Activated naive CD8-positive, alpha-beta T cell treated with anti-CD3 and anti-CD28 coated beads, Interleukin-2, amount 50 U/mL, for 16 hours (primary cell): ENCODE results near the gene DNASE1L1.
A peak's percentile ranks its signal among the peaks of the same experiment; 100 is the strongest.
"Not testable (repeated sequence)": the region's sequence is repeated elsewhere in the genome, so short reads cannot be mapped to it uniquely, and the experiment has no call there.

Experiments used
- DNase-seq: peaks from one replicate; pipeline ENCODE4 v3.0.0-alpha.2; 2020; ENCODE audit warnings: low read depth, low spot score

DNASE1L1 gene

DNA sequence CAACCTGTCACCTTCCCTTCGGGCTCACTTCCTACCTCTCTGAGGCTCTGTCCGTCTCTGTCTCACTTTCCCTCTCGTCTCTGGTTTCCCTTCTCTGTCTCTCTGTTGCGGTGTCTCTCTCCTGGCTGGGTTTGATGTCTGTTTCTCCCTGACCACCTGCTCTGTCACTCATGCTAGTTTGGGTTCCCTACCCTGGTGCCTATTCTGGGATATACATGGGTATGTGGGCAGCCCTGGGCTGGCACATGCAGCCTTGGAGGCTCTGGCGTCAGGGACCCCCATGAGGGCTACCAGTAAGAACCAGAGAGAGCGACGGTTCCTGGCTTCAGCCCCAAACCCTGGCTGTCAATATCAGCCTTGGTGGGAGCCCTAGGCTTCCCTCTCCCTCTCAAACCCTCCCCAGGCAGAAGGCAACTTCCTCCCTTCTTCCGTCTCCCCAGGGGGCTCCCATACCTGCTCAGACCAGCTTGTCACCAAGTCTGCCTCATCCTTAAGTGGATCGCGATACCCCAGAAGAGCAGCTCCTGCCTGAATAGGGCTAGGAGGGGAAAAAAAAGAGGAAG lies 314 bp downstream of the DNASE1L1 start:
- no peak for DNase-seq

DNA sequence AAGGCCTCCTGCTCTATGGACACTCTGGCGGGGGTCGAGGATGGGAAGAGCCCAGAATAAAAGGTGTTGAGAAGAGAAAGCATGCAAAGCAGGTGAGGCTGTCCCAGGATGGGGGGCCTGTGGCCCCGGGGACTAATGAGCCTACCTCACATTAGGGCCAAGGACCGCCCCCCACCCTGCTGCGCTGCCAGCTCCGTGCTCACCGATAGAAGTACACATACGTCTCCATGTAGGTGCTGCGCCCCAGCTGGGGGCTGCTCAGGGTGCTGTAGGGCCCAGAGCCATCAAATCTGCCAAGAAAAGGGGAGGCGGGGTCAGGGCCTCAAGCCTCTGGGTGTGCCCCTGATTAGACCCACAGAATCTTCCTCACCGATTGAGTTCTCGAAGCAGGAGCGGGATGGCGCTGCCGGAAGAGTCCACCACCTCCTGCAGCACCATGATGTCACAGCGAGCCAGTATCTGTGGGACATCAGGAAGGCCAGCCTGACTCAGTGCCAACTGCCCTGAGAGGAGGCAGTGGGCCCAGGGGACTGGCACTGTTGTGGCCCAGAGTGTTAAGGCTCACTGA lies 4.3 kb downstream of the DNASE1L1 start:
- no peak for DNase-seq

DNA sequence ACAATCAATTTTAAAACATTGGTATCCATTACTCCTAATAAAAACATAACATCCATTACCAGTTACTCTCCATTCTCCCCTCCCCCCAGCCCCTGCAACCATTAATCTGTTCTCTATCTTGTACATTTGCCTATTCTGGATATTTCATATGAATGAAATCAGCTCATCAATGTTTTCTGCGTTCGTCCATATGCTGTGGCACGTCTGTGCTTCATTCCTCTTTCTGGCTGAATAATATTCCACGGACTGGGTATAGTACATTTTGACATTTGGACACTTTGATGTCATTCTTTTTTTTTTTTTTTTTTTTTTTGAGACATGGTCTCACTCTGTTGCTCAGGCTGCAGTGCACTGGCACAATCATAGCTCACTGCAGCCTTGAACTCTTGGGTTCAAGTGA lies 5.2 kb downstream of the DNASE1L1 start:
- DNase-seq = no peak

DNA sequence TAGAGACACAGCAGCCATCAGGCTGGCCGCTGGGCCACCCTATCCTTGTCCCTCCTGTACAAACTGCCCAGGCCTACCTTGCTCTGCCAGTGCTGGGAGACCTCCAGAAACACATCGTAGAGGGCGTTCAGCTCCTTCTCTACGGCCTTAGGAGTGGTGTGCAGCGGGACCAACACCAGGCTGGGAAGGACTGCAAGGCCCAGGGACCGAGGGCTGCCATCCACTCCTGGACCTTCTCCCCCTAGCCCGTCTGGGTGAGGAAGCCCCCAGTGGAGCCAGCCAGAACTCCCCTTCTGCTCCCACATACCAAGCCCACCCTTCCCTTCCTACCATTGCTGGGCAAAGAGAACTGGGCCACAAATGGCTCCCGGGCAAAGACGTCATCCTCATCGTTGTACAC lies 5.9 kb downstream of the DNASE1L1 start:
- DNase-seq = no peak

DNA sequence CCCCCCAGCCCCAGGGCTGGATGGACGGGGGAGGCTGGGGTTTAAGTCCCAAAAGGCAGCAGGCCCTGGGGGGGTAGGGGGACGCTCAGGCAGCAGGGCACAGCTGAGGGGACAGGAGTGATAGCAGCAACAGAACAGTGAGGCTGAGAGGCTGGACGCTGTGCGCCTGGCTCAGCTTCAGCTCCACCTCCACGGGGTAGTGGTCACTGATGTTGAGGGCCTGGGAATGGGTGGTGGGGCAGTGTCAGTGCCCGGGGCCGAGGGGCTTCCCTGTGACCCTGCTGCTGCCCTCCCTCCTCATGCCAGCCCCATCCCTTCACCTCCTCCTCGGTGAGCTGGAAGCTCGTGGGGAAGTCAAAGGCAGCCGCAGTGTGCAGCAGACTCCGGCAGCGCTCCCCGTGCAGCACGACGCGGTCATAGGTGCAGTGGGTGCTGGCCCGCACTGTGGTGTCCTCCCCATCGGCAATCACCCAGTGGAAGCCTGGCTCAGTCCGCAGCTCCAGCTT lies 6.4 kb downstream of the DNASE1L1 start:
- no peak for DNase-seq

DNA sequence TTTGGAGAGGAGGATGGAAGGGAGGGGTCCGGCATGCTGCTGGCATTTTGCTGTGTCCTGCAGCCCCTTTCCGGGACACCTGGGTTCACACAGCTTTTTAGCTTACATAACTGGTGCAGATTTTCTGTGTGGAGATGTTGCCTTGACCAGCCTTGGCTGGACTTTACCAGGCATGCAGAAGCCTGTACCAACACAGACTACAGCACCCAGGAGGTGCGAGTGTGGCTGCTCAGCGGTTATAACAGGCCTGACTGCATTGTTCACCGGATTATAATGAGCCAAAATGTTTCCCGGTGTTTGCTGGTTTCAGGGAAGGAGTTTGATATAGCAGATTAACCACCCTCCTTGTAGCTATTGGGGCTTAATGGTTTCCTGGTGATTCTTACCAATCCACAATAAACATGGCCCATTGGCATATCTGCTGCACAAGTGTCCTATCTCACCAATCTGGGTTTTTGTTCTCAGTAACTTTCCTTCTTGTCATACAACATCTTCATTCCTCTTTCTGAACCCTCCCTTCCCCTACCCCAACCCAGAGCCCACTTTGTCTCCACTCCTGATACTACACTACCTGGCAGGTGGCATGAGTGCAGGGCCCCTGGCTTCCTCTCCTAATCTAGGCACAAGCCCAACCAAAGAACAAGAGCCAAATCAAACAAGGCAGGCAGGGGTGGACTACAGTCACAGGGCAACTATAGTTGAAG lies 7.0 kb downstream of the DNASE1L1 start:
- no peak for DNase-seq

DNA sequence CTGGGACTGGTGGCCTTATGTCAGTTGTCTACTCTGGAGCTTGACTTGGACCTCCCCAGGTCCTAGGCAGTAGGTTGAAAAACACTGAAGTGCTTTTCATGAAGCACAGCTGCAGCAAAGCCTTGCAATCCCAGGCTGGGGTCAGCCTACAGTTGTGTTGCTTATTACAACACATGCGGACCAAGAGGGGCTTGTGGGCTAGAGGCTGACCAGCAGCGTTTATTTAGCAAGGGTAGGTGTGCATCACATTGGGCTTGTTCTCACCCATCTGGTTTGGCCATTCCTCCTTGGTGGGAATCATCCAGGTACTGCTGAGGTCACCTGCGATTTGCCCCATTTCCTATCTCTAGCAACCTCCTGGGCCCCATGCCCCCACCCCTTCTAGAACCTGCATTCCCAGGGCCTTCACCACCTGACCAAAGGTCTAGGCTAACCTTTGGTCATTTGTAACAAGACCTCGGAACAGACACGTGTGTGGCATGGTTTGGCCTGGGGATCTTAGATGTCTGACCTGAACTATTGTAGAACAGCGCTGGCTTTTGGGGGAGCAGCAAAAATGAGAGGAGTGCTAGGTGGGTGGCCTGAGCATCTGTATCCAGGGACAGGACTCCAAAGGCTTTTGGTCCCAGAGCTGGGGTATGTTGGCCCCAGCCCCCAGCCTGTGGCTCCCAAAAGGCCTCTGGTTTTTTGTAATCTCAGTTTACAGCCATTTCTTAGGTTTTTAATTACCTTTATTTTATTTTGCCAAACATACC lies 7.8 kb downstream of the DNASE1L1 start:
- no peak for DNase-seq

DNA sequence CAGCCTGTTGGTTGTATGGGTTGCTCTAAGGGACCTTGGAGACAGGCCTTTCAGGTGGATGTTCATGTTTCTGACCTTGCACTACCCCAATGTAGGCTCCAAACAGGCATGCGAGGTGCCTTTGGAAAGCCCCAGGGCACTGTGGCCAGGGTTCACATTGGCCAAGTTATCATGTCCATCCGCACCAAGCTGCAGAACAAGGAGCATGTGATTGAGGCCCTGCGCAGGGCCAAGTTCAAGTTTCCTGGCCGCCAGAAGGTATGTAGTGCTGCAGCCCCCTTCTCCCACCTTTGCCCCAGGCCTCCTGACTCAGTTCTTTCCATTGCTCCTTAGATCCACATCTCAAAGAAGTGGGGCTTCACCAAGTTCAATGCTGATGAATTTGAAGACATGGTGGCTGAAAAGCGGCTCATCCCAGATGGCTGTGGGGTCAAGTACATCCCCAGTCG lies 8.7 kb downstream of the DNASE1L1 start:
- not testable (repeated sequence) for DNase-seq

DNA sequence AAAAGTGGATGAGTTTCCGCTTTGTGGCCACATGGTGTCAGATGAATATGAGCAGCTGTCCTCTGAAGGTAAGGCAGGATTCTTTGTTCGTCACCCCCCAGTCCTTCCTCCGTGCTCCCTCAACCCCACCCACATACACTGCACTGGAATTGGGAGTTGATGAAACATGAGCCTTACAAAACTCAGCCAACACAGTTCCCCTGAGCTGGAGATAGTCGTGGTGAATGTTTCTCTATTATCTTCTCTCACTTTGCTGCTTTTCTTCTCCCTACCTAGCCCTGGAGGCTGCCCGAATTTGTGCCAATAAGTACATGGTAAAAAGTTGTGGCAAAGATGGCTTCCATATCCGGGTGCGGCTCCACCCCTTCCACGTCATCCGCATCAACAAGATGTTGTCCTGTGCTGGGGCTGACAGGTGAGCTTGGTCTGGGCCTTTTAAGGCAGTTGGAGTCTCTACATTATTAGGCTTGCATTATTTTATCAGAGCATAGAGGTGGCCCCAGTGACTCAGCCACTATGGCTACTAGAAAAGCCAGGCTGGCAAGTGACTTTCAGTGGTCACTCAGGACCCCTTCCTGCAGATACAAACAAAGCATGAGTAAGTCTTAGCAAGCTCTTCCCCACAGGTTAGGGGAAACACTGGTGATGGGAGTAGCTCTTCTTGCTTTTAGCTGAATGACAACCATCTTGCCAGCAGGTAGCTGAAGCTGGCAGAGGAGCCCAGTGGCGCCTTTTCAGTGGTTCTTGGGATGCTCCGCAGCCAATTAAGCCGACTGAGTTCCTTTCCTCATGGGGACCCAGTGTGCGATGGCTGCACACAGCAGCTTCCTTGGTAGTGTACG lies 9.3 kb downstream of the DNASE1L1 start:
- no peak for DNase-seq

DNA sequence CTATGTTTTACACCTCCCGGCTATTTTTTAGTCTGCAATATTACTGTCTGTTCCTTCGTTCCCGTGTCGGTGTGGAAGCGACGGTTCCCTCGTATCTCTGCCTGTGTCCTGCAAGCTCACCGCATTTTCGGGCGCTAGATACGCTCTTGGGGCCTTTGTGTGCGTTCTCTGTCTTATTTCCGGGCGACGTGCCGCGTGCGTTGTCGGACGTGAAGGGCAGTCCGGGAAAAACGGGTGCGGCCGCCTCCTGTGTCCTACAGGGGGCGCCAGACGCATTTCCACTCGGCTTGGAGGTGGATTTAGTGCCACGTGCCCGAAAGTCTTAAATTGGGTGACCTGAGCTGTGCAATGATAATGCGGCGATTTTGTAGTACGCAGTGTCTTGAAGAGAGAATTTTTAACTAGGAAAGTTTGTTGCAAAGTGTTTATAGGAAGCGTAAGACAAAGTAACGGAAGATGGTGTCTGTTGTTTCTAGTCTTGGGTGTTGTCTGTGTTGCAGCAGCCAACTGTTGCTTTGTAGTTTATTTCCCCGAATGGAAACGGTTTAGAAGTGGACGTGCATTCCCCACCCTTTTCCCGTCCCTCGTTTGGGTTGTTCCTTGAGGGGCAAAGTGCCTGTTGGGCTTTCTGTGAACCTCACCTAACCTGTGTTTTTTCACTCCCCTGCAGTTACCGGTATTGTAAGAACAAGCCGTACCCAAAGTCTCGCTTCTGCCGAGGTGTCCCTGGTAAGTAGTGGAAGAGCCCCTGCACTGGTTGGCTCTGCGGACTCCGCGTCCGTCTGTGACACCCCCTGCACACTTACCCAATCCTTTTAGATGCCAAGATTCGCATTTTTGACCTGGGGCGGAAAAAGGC lies 10.2 kb downstream of the DNASE1L1 start:
- DNase-seq = peak; percentile 68

DNA sequence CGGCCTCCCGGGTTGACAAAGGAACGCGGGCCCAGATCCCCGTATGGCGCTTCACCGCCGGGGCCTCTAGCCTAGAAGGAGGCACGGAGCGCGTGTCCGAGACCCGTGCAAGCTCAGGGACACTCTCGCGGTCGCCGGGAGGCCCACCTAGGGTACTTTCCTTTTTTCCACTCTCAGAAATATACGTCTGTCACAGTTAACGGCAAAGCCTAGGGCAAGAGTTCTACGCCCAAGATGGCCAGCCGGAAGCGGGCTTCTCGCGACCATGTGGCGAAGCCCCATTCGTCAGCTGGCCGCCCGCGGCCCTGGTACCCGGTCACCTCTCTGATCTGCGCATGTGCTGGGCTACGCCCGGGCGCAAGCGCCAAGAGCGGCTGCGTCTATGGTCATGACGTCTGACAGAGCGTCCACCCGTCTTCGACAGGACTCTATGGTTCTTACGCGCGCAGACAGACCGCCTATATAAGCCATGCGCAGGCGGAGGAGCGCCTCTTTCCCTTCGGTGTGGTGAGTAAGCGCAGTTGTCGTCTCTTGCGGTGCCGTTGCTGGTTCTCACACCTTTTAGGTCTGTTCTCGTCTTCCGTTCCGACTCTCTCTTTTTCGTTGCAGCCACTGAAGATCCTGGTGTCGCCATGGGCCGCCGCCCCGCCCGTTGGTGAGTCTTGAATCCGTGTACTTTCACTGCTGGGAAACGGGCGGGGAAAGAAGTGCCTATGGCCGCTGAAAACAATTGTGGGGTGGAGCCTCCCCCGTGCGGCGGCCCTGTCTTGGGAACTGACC lies 11.0 kb downstream of the DNASE1L1 start, which contains the start of gene RPL10:
TSS of gene RPL10 (plus strand) at position 490 of the 780 bp plus-strand sequence. CDS start at position 633, 143 bp downstream.
- DNase-seq = peak; percentile 67

DNA sequence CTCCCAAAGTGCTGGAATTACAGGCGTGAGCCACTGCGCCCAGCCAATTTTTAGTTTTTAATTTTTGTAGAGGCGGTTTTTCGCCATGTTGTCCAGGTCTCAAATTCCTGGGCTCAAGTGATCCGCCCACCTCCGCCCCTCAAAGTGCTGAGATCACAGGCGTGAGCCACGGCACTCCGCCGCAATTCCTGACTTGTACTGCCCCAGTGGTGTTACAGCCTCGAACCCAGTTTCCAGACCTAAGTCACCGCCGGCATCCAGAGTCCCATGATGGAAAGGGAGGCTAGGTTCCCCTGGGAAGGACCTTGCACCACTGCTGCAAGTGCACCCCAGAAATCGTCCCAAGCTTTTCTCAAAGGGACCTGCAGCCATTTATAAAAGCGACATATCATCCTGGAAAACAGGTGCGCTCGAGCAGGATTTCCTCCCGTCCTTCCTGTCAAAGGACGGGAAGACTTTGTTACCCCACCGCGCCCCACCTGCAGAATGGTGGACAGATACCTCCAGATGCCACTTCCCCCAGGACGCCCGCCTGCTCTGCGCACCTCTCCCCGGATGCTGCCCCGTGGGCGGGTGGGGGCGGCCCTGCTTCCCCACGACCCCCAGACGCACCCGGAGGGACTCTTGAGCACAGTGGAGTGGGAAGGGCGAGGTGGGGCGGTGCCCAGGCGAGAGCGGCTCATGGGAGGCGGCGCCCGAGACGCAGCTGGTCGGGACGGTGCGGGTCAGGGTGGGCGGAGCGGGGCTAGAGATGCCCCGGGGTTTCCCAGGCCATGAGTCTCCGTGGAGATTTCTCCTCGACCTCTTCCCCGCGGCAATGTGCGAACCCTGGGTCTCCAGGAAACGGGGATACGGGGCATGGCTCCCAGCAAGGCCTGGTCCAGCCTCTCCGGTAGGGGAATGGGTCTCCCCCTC lies 11.8 kb downstream of the DNASE1L1 start:
- no peak for DNase-seq

DNA sequence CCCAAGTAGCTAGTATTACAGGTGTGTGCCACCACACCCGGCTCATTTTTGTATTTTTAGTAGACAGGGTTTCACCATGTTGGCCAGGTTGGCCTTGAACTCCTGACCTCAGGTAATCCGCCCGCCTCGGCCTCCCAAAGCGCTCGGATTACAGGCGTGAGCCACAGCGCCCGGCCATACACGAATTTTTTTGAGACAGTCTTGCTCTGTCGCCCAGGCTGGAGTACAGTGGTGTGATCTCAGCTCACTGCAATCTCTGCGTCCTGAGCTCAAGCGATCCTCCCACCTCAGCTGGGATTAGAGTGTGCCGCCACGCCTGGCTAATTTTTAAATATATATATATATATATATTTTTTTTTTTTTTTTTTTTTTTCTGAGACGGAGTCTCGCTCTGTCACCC lies 12.7 kb downstream of the DNASE1L1 start:
- DNase-seq = not testable (repeated sequence)

DNA sequence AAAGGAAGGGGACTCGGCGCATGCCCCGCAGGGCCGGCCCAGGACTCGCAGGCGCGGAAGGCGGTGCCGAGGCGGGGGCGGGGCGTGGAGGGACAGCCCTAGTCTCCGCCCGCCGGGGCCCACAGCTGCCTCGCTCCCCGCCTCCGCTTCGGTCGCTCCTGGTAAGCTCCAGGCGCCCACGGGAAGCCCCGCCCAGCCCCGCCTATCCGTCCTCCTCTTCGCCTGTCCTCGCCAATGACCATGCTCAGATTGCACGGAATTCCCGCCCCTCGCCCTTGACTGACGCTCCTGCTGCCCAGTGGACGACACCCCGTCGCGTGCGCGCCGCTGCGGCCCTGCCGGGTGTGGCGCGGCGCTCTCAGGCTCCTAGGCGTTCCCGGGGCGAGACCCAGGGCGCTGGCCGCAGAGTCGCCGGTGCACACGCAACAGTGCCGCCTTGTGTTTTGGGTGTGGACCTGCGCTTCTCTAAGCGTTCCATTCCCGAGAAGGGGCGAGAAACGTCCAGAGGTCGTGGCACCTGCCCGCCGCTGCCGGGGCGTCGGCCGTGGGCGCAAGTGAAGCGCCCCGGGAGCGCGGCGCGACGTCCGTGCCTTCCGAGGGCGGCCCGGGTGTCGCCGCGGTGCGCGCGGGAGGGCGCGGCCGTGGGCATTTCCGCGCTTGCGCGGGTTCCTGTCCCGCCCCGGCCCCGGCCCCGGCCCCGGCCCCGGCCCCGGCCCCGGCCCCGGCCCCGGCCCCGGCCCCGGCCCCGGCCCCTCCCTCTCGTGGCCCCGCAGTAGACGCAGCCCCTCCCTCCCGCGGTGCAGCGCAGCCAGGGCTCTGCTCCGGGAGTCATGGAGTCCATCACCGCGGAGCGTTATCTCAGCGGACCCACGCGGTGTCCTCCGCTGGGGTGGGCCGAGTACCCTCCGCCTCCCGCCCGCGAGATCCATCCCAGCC lies 19.0 kb downstream of the DNASE1L1 start:
- not testable (repeated sequence) for DNase-seq

DNA sequence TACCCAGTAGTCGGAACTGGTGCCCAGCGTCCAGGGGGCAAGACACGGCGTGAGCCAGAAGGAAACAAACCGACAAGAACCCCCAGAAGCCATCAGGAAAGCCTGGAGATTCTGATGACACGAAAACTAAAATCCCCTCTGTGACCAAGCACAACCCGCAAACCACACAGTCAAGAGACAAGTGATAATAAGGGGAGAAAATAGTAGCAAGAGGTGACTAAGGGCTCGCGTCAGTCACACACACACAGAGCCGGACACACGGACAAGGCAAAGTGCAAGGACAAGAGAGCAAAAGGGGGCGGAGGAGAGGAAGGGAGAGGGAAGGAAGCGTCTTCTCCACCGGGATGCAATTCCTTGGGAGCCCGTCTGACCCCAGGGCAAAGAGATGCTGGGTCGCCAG lies 20.4 kb downstream of the DNASE1L1 start:
- not testable (repeated sequence) for DNase-seq

DNA sequence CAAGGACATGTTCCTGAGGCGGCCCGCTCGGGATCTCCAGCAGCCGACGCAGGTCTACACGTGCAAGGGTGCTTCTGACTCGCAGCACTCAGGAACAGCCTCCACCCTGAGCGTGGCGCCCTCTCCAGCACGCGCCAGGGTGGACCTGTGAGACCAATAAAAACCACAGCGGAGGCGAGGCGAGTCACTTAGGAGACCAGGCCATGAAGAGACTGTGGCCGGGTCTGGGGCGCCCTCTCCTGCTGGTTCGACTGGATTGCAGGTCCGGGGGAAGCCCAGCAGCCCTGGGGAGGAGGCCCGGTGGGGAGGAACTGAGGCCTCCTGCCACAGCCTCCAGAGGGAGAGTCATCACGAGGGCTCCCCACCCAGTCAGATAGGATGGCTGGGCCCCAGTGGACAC lies 21.0 kb downstream of the DNASE1L1 start:
- DNase-seq = not testable (repeated sequence)

DNA sequence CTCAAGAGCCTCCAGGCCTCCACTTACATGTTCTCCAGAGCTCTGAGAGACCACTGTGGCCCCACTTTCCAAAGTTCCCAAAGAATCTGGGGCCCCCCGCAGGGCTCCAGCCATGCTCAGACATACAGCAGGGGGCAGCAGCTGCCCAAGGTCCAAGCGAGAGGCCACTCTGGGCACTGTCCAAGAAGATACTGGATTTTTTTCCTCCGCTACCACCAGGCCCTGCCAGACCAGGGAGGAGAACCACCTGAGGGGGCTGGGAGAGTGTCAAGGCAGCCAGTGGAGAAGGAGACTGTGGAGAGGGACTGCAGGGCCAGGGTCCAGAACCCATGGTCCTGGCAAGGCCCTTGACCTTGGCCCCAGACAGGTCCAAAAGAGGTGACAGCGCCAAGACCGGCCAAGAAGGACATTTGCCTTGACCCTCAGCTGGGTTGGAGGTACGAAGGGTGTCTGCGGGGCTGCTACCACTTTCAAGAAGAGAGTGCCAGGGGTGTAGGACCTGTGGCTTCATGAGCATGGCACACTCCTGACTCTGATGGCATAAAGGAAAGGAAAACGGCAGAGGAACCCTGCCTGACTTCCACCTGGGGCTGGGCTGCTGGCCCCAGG lies 24.7 kb downstream of the DNASE1L1 start:
- DNase-seq = no peak
